ENCODE results near the gene HECA. TPM values are rescaled to one million over a fixed set of nuclear protein-coding genes. Genes with fewer than 3 reads are reported as not detected.

The HECA gene
- total RNA-seq, 1 donor from 2014 or later, result 10.9 TPM

DNA sequence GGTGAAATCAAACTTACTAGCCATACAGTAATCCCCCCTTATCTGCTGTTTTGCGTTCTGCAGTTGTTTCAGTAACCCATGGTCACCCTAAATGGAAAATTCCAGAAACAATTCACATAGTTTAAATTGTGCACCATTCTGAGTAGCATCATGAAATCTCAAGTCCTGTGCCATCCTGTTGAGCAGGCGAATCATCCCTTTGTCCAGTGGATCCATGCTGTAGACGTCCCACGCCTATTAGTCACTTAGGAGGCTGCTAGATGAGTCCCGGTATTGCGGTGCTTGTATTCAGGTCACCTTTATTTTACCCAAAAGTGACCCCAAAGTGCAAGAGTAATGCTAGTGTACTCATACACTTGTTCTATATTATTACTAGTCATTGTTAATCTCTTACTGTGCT, 46.4 kb downstream of the HECA start:
- H3K4me1 Mint-ChIP-seq (ENCODE audit: low read depth), result peaks cover 3% of the 10 kb centered on the region
- TF ChIP-seq, protein P1, sequence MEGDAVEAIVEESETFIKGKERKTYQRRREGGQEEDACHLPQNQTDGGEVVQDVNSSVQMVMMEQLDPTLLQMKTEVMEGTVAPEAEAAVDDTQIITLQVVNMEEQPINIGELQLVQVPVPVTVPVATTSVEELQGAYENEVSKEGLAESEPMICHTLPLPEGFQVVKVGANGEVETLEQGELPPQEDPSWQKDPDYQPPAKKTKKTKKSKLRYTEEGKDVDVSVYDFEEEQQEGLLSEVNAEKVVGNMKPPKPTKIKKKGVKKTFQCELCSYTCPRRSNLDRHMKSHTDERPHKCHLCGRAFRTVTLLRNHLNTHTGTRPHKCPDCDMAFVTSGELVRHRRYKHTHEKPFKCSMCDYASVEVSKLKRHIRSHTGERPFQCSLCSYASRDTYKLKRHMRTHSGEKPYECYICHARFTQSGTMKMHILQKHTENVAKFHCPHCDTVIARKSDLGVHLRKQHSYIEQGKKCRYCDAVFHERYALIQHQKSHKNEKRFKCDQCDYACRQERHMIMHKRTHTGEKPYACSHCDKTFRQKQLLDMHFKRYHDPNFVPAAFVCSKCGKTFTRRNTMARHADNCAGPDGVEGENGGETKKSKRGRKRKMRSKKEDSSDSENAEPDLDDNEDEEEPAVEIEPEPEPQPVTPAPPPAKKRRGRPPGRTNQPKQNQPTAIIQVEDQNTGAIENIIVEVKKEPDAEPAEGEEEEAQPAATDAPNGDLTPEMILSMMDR (IDR thresholded peaks at IDR 0.05; ENCODE audit: unreplicated experiment), result no peak
- peaks cover 9% of the 10 kb centered on the region for H3K36me3 Mint-ChIP-seq (ENCODE audit: insufficient read depth)
- no peak overlapping the region for H3K27ac Mint-ChIP-seq
- H3K9me3 Mint-ChIP-seq (ENCODE audit: low read depth), result no peaks in the 10 kb centered on the region
- no peak overlapping the region for H3K4me3 Mint-ChIP-seq (ENCODE audit: low read depth)
- no peak for DNase-seq (ENCODE audit: low spot score, unreplicated experiment)
- no peaks in the 10 kb centered on the region for H3K27me3 Mint-ChIP-seq

DNA sequence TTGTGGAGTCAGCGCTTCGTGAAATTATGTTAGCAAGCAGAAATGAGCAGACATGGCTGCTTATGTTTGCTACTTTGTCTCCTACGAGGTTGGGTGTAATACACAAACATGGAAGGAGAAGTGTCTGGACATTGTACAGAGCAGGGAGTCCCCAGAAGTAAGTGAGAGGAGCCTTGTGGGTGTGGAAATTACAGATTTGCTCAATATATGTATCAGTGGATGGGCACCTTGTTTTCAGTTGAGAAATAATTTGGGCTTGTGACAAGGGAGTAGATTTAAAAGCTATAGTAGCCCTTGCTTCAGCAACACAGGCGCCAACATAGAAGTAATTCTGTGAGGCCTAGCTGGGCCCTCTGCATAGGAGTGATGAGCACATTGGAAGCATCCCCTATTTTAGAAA, 49.2 kb downstream of the HECA start:
- H3K4me1 Mint-ChIP-seq (ENCODE audit: low read depth), result peaks cover 3% of the 10 kb centered on the region
- no peaks in the 10 kb centered on the region for H3K27me3 Mint-ChIP-seq
- peaks cover 3% of the 10 kb centered on the region for H3K36me3 Mint-ChIP-seq (ENCODE audit: insufficient read depth)
- no peak for DNase-seq (ENCODE audit: low spot score, unreplicated experiment)
- H3K9me3 Mint-ChIP-seq (ENCODE audit: low read depth), result no peaks in the 10 kb centered on the region
- H3K4me3 Mint-ChIP-seq (ENCODE audit: low read depth), result no peak overlapping the region
- no peak overlapping the region for H3K27ac Mint-ChIP-seq
- TF ChIP-seq, protein P1 (IDR thresholded peaks at IDR 0.05; ENCODE audit: unreplicated experiment), result no peak

DNA sequence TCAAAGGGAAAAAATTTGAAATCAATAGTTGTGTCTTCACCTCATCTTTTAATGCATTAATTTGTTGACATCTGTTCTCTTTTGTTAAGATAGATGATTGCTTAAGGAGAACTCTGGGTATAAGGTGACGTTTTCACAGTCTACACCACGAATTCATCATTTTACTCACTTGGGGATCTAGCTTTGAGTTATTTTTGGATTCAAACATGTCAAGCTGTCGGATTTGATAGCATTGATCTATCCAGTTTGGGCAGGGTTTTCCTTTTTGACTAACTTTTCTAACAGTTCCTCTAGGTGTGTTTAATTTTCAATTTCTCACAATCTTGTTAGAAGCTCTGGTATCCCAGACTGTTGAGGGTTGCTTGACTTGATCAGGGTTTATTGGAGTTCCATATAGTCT, 49.6 kb downstream of the HECA start:
- H3K4me1 Mint-ChIP-seq (ENCODE audit: low read depth), result peaks cover 3% of the 10 kb centered on the region
- TF ChIP-seq, protein P1 (IDR thresholded peaks at IDR 0.05; ENCODE audit: unreplicated experiment), result no peak
- H3K27me3 Mint-ChIP-seq, result no peaks in the 10 kb centered on the region
- no peak overlapping the region for H3K4me3 Mint-ChIP-seq (ENCODE audit: low read depth)
- H3K27ac Mint-ChIP-seq, result no peak overlapping the region
- no peak for DNase-seq (ENCODE audit: low spot score, unreplicated experiment)
- H3K36me3 Mint-ChIP-seq (ENCODE audit: insufficient read depth), result peaks cover 3% of the 10 kb centered on the region
- H3K9me3 Mint-ChIP-seq (ENCODE audit: low read depth), result no peaks in the 10 kb centered on the region

DNA sequence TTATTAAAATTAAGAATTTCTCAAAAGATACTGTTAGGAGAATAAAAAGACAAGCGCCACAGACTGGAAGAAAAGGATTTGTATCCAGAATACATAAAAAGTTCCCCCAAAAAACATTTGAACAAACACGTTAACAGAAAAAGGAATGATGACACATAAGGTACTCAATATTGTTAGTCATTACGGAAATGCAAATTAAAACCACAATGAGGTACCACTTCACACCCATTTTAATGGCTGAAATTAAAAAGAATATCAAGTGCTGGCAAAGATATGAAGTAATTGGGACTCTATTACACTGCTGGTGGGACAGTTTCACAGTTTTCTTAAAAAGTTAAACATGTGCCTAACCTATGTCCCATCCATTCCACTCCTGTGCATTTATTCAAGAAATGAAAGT, 51.4 kb downstream of the HECA start:
- no peak overlapping the region for H3K27ac Mint-ChIP-seq
- no peak for DNase-seq (ENCODE audit: low spot score, unreplicated experiment)
- H3K27me3 Mint-ChIP-seq, result no peaks in the 10 kb centered on the region
- no peak overlapping the region for H3K4me3 Mint-ChIP-seq (ENCODE audit: low read depth)
- H3K9me3 Mint-ChIP-seq (ENCODE audit: low read depth), result no peaks in the 10 kb centered on the region
- H3K4me1 Mint-ChIP-seq (ENCODE audit: low read depth), result no peaks in the 10 kb centered on the region
- TF ChIP-seq, protein P1 (IDR thresholded peaks at IDR 0.05; ENCODE audit: unreplicated experiment), result no peak
- H3K36me3 Mint-ChIP-seq (ENCODE audit: insufficient read depth), result peaks cover 1% of the 10 kb centered on the region

DNA sequence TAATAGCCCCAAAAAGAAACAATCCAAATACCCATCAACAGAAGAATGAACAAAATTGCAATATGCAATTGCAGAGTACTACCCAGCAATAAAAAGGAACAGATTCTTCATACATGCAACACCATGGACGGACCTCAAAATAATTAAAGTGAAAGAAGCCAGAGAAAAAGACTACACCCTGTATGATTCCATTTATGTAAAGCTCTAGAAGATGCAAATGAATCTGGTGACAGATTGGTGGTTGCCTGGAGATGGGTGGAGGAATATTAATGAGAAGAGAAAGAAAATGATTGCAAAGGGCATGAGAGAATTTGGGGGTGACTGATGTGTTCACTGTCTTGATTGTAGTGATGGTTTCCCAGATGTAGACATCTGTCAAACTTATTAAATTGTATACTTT, 51.8 kb downstream of the HECA start:
- no peaks in the 10 kb centered on the region for H3K36me3 Mint-ChIP-seq (ENCODE audit: insufficient read depth)
- no peaks in the 10 kb centered on the region for H3K27me3 Mint-ChIP-seq
- H3K4me3 Mint-ChIP-seq (ENCODE audit: low read depth), result no peak overlapping the region
- TF ChIP-seq, protein P1 (IDR thresholded peaks at IDR 0.05; ENCODE audit: unreplicated experiment), result no peak
- DNase-seq (ENCODE audit: low spot score, unreplicated experiment), result no peak
- H3K27ac Mint-ChIP-seq, result no peak overlapping the region
- H3K9me3 Mint-ChIP-seq (ENCODE audit: low read depth), result no peaks in the 10 kb centered on the region
- H3K4me1 Mint-ChIP-seq (ENCODE audit: low read depth), result no peaks in the 10 kb centered on the region

Measured in progenitor cell of endocrine pancreas (in vitro differentiated cells).